Measurements from ENCODE around the gene NCR2.
"Not testable (repeated sequence)": the region's sequence is repeated elsewhere in the genome, so short reads cannot be mapped to it uniquely, and the experiment has no call there.

NCR2 gene

GRCh38 chr6:41335296-41335695 lies at the start of gene NCR2:
TSS of gene NCR2 (plus strand) at chr6:41335608. CDS start at chr6:41335877, 269 bp downstream.
- H3K36me3 Mint-ChIP-seq: no peaks in the 10 kb centered on the region
- H3K9me3 Mint-ChIP-seq (ENCODE audit: low read depth): no peaks in the 10 kb centered on the region
- H3K27ac Mint-ChIP-seq: peak within 1 kb of the TSS; percentile 85
- H3K4me1 Mint-ChIP-seq (ENCODE audit: low read depth): peaks cover 60% of the 10 kb centered on the region
- H3K27me3 Mint-ChIP-seq: no peaks in the 10 kb centered on the region
- H3K4me3 Mint-ChIP-seq: peak within 1 kb of the TSS; percentile 72

GRCh38 chr6:41286544-41287346 lies 48.7 kb upstream of the NCR2 start, which contains the start of gene TREM1:
TSS of gene TREM1 (minus strand) at chr6:41286682. CDS start at chr6:41286655, 27 bp downstream.
- Mint-ChIP-seq H3K4me1 (ENCODE audit: low read depth) (peaks cover 5% of the 10 kb centered on the region), H3K4me3 (no peak within 1 kb of the TSS), H3K36me3 (no peaks in the 10 kb centered on the region), H3K27me3 (peaks cover 2% of the 10 kb centered on the region), H3K27ac (no peak within 1 kb of the TSS), H3K9me3 (ENCODE audit: low read depth) (no peaks in the 10 kb centered on the region)

- H3K4me1 Mint-ChIP-seq (ENCODE audit: low read depth): peaks cover 2% of the 10 kb centered on the region
- no peak overlapping the region for H3K4me3 Mint-ChIP-seq
- H3K36me3 Mint-ChIP-seq: no peaks in the 10 kb centered on the region
- H3K27ac Mint-ChIP-seq: no peak overlapping the region
- H3K27me3 Mint-ChIP-seq: peaks cover 2% of the 10 kb centered on the region
- H3K9me3 Mint-ChIP-seq (ENCODE audit: low read depth): no peaks in the 10 kb centered on the region
Observed at GRCh38 chr6:41288030-41288753, 47.2 kb upstream of the NCR2 start.

- Mint-ChIP-seq H3K27me3 (peaks cover 2% of the 10 kb centered on the region), H3K4me1 (ENCODE audit: low read depth) (peaks cover 2% of the 10 kb centered on the region), H3K9me3 (ENCODE audit: low read depth) (no peaks in the 10 kb centered on the region), H3K36me3 (no peaks in the 10 kb centered on the region), H3K4me3 (no peak overlapping the region), H3K27ac (no peak overlapping the region)
Observed at GRCh38 chr6:41288754-41289129, 46.7 kb upstream of the NCR2 start.

- no peaks in the 10 kb centered on the region for H3K36me3 Mint-ChIP-seq
- no peaks in the 10 kb centered on the region for H3K9me3 Mint-ChIP-seq (ENCODE audit: low read depth)
- H3K4me1 Mint-ChIP-seq (ENCODE audit: low read depth): peaks cover 6% of the 10 kb centered on the region
- no peak overlapping the region for H3K4me3 Mint-ChIP-seq
- peaks cover 2% of the 10 kb centered on the region for H3K27me3 Mint-ChIP-seq
- H3K27ac Mint-ChIP-seq: no peak overlapping the region
Observed at GRCh38 chr6:41289815-41290214, 45.6 kb upstream of the NCR2 start.

DNA sequence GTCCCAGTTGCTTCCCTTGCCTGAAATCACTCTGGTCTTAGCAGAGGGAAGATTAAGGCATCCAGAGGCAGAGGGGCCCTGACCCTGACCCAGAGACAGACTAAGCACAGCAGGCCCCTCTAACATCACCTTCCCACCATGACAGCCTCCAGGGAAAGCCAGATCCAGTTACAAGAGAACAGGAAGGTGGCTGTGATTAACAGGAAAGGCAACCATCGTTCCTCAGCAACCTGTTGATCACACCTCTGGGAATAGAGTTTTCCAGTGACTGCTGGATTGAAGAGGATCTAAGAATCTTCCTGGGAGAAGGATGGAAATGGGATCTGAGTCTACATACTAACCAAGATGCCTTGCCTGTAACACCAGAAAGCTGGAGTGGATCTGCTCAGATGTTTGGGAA lies 43.7 kb upstream of the NCR2 start:
- H3K27me3 Mint-ChIP-seq: peaks cover 2% of the 10 kb centered on the region
- H3K27ac Mint-ChIP-seq: no peak overlapping the region
- peaks cover 3% of the 10 kb centered on the region for H3K36me3 Mint-ChIP-seq
- H3K4me3 Mint-ChIP-seq: no peak overlapping the region
- peaks cover 9% of the 10 kb centered on the region for H3K4me1 Mint-ChIP-seq (ENCODE audit: low read depth)
- no peaks in the 10 kb centered on the region for H3K9me3 Mint-ChIP-seq (ENCODE audit: low read depth)

- no peak overlapping the region for H3K27ac Mint-ChIP-seq
- peaks cover 4% of the 10 kb centered on the region for H3K9me3 Mint-ChIP-seq (ENCODE audit: low read depth)
- no peaks in the 10 kb centered on the region for H3K27me3 Mint-ChIP-seq
- no peak overlapping the region for H3K4me3 Mint-ChIP-seq
- peaks cover 3% of the 10 kb centered on the region for H3K36me3 Mint-ChIP-seq
- H3K4me1 Mint-ChIP-seq (ENCODE audit: low read depth): peaks cover 34% of the 10 kb centered on the region
Observed at GRCh38 chr6:41294214-41294872, 41.1 kb upstream of the NCR2 start.

- H3K4me3 Mint-ChIP-seq; H3K36me3 Mint-ChIP-seq; H3K9me3 Mint-ChIP-seq (ENCODE audit: low read depth); H3K27me3 Mint-ChIP-seq; H3K27ac Mint-ChIP-seq: not testable (repeated sequence)
- peaks cover 50% of the 10 kb centered on the region for H3K4me1 Mint-ChIP-seq (ENCODE audit: low read depth)
Observed at GRCh38 chr6:41297248-41297647, 38.2 kb upstream of the NCR2 start.

DNA sequence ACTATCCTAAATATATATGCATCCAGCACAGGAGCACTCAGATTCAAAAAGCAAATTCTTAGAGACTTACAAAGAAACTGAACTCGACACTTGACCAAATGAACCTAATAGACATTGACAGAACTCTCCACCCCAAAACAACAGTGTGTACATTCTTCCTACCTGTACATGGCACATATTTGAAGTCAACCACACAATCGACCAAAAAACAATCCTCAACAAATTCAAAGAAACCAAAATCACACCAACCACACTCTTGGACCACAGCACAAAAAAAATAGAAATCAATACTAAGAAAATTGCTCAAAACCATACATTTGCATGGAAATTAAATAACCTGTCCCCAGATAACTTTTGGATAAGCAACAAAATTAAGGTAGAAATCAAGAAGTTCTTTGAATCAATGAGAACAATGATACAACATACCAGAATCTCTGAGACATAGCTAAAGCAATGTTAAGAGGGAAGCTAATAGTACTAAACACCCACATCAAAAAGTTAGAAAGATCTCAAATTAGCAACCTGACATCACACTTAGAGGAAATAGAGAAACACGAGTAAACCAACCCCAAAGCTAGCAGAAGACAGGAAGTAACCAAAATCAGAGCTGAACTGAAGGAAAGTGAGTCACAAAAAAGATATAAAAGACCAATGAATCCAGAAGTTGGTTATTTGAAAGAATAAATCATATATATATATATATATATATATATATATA lies 36.5 kb upstream of the NCR2 start:
- Mint-ChIP-seq H3K4me3 (peak overlapping the region; percentile 65), H3K36me3 (peaks cover 5% of the 10 kb centered on the region), H3K9me3 (ENCODE audit: low read depth) (peaks cover 9% of the 10 kb centered on the region), H3K4me1 (ENCODE audit: low read depth) (peaks cover 52% of the 10 kb centered on the region), H3K27me3 (no peaks in the 10 kb centered on the region), H3K27ac (peak overlapping the region; percentile 89)

DNA sequence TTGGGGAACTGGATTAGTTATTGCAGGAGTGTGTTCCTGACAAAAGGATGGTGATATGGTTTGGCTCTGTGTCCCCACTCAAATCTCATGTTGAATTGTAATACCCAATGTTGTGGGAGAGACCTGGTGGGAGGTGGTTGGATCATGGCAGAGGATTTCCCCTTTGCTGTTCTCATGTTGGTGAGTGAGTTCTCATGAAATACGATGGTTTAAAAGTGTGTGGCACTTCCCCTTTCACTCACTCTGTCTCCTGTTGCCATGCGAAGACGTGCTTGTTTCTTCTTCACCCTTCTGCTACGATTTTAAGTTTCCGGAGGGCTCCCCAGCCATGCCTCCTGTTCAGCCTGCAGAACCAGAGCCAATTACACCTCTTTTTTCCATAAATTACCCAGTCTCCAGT lies 32.8 kb upstream of the NCR2 start:
- Mint-ChIP-seq H3K9me3 (ENCODE audit: low read depth) (peaks cover 9% of the 10 kb centered on the region), H3K27me3 (no peaks in the 10 kb centered on the region), H3K4me3 (no peak overlapping the region), H3K27ac (no peak overlapping the region), H3K36me3 (peaks cover 2% of the 10 kb centered on the region), H3K4me1 (ENCODE audit: low read depth) (peaks cover 45% of the 10 kb centered on the region)

GRCh38 chr6:41306187-41306854 lies 29.1 kb upstream of the NCR2 start:
- no peak overlapping the region for H3K4me3 Mint-ChIP-seq
- peaks cover 14% of the 10 kb centered on the region for H3K4me1 Mint-ChIP-seq (ENCODE audit: low read depth)
- H3K9me3 Mint-ChIP-seq (ENCODE audit: low read depth): peaks cover 5% of the 10 kb centered on the region
- no peaks in the 10 kb centered on the region for H3K36me3 Mint-ChIP-seq
- H3K27ac Mint-ChIP-seq: no peak overlapping the region
- peaks cover 2% of the 10 kb centered on the region for H3K27me3 Mint-ChIP-seq

DNA sequence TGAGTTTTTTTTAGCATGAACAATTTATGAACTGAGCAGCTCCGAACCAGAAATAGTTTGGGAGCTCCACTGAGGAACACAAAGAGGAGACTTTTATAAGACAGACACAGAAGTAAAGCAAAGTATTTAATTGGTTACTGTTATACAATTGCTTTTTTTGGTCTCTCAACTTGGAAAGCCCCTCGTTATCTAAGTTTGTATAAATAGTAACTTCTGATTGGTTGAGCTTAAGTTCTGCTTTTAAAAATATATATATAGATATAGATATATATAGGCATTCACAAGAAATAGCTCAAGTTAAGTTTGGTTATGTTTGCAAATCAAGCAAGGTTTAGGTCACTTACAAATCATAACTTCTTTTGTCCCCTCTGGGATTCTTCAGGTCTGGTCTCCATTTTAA lies 20.2 kb upstream of the NCR2 start:
- H3K36me3 Mint-ChIP-seq: no peaks in the 10 kb centered on the region
- H3K4me1 Mint-ChIP-seq (ENCODE audit: low read depth): peaks cover 17% of the 10 kb centered on the region
- H3K9me3 Mint-ChIP-seq (ENCODE audit: low read depth): no peaks in the 10 kb centered on the region
- no peak overlapping the region for H3K27ac Mint-ChIP-seq
- H3K4me3 Mint-ChIP-seq: no peak overlapping the region
- H3K27me3 Mint-ChIP-seq: peaks cover 8% of the 10 kb centered on the region

GRCh38 chr6:41315943-41316620 lies 19.3 kb upstream of the NCR2 start:
- peaks cover 8% of the 10 kb centered on the region for H3K27me3 Mint-ChIP-seq
- no peak overlapping the region for H3K4me3 Mint-ChIP-seq
- no peak overlapping the region for H3K27ac Mint-ChIP-seq
- H3K4me1 Mint-ChIP-seq (ENCODE audit: low read depth): peaks cover 17% of the 10 kb centered on the region
- no peaks in the 10 kb centered on the region for H3K36me3 Mint-ChIP-seq
- H3K9me3 Mint-ChIP-seq (ENCODE audit: low read depth): no peaks in the 10 kb centered on the region

- Mint-ChIP-seq H3K4me1 (ENCODE audit: low read depth) (peaks cover 17% of the 10 kb centered on the region), H3K4me3 (peak overlapping the region; percentile 42), H3K27me3 (peaks cover 3% of the 10 kb centered on the region), H3K9me3 (ENCODE audit: low read depth) (no peaks in the 10 kb centered on the region), H3K36me3 (no peaks in the 10 kb centered on the region), H3K27ac (no peak overlapping the region)
Observed at GRCh38 chr6:41318261-41318653, 17.2 kb upstream of the NCR2 start.

Measured in activated naive CD8-positive, alpha-beta T cell (primary cell).